ENCODE data around the gene GNG13. TPM values are rescaled to one million over a fixed set of nuclear protein-coding genes. Genes with fewer than 3 reads are reported as not detected.

GNG13 gene
- total RNA-seq, 1 donor from 2014 or later = not detected

DNA sequence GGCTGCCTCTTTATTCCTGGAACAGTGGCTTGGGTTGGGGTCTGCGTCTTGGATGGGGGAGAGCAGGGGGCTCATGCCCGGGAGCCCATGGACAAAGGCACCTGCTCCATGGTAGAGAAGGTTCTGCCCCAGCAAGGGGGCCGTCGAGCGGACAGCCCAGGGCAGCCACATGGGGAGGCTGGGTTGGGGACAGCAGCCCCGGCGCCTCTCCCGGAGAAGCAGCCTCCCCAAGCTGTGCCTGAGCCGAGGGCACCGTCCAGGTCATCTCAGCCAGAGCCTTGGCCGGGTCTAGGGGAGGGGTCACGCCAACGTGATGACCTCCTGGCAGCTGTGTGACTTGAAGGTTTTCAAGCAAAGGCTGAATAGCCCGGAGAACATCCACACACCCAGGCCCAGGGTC, 32.9 kb upstream of the GNG13 start:
- H3K4me3 Mint-ChIP-seq = no peak overlapping the region
- no peak for DNase-seq (ENCODE audit: low spot score)
- no peak overlapping the region for H3K9ac ChIP-seq
- H3K36me3 Mint-ChIP-seq = peaks cover 2% of the 10 kb centered on the region
- no peak overlapping the region for H3K4me3 ChIP-seq
- no peaks in the 10 kb centered on the region for H3K4me1 Mint-ChIP-seq
- peaks cover 2% of the 10 kb centered on the region for H3K27me3 Mint-ChIP-seq (ENCODE audit: insufficient read depth, low read depth)
- no peaks in the 10 kb centered on the region for H3K79me2 ChIP-seq (ENCODE audit: low read depth)
- H3K27ac ChIP-seq = no peak overlapping the region
- no peaks in the 10 kb centered on the region for H3K27me3 ChIP-seq
- H3K9me3 Mint-ChIP-seq = peaks cover 27% of the 10 kb centered on the region
- H3K4me1 ChIP-seq = no peaks in the 10 kb centered on the region
- no peaks in the 10 kb centered on the region for H3F3A ChIP-seq (ENCODE audit: low read depth)
- H3K36me3 ChIP-seq = no peaks in the 10 kb centered on the region
- no peak for TF ChIP-seq EZH2 (IDR thresholded peaks at IDR 0.05)
- TF ChIP-seq, protein P1, sequence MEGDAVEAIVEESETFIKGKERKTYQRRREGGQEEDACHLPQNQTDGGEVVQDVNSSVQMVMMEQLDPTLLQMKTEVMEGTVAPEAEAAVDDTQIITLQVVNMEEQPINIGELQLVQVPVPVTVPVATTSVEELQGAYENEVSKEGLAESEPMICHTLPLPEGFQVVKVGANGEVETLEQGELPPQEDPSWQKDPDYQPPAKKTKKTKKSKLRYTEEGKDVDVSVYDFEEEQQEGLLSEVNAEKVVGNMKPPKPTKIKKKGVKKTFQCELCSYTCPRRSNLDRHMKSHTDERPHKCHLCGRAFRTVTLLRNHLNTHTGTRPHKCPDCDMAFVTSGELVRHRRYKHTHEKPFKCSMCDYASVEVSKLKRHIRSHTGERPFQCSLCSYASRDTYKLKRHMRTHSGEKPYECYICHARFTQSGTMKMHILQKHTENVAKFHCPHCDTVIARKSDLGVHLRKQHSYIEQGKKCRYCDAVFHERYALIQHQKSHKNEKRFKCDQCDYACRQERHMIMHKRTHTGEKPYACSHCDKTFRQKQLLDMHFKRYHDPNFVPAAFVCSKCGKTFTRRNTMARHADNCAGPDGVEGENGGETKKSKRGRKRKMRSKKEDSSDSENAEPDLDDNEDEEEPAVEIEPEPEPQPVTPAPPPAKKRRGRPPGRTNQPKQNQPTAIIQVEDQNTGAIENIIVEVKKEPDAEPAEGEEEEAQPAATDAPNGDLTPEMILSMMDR (IDR thresholded peaks at IDR 0.05) = no peak
- no peak for TF ChIP-seq EZH2phosphoT487 (IDR thresholded peaks at IDR 0.05)
- no peak overlapping the region for H3K4me2 ChIP-seq
- H2AFZ ChIP-seq (replicated peaks) = no peak overlapping the region
- no peaks in the 10 kb centered on the region for H3K9me3 ChIP-seq (ENCODE audit: low read depth)
- no peaks in the 10 kb centered on the region for H4K20me1 ChIP-seq (ENCODE audit: low read depth)
- H3K27ac Mint-ChIP-seq = no peak overlapping the region

DNA sequence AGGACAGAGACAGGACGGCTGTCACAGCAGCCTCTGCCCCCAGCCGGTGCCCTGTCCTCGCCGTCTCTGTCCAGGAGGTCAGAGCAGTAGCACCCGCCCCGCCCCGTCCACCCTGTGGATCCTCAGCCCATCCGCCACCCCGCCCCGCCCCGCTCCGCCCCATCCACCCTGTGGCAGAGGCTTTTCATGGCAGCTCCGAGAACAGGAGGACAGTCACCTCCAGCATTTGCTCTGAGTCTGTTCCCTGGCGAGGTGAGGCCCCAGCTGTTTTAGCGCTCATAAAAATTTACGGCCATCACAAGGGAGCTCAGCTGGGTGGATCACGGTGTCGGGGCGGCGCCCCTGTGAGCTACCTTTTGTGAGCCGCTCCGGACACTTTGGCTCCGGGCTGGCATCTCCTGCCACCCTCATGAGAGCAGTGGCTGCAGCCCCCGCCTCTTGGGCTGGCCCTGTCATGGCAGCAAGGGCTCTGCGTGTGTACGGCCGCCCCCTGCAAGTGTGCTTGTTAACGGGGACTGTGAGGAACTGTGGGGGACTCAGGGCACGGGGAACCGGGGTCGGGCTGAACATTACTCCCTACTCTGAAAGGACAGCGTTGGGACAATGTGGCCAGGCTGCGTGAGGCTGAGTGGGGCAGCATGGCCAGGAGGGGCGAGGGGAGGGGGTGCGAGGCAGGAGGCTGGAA, 32.3 kb upstream of the GNG13 start:
- Histone ChIP-seq H3K9me3 (ENCODE audit: low read depth) (no peaks in the 10 kb centered on the region), H2AFZ (replicated peaks) (no peak overlapping the region), H3K4me1 (no peaks in the 10 kb centered on the region), H3K9ac (no peak overlapping the region), H3K4me3 (no peak overlapping the region), H3K36me3 (no peaks in the 10 kb centered on the region), H3F3A (ENCODE audit: low read depth) (no peaks in the 10 kb centered on the region), H3K4me2 (no peak overlapping the region), H3K79me2 (ENCODE audit: low read depth) (no peaks in the 10 kb centered on the region), H3K27ac (no peak overlapping the region), H3K27me3 (no peaks in the 10 kb centered on the region), H4K20me1 (ENCODE audit: low read depth) (no peaks in the 10 kb centered on the region)
- no peak overlapping the region for H3K4me3 Mint-ChIP-seq
- no peak for DNase-seq (ENCODE audit: low spot score)
- peak overlapping the region; percentile 69 for H3K27ac Mint-ChIP-seq
- H3K9me3 Mint-ChIP-seq = peaks cover 25% of the 10 kb centered on the region
- peaks cover 2% of the 10 kb centered on the region for H3K36me3 Mint-ChIP-seq
- no peaks in the 10 kb centered on the region for H3K4me1 Mint-ChIP-seq
- TF ChIP-seq EZH2phosphoT487 (IDR thresholded peaks at IDR 0.05) (no peak), EZH2 (IDR thresholded peaks at IDR 0.05) (no peak)
- TF ChIP-seq, protein P1 (IDR thresholded peaks at IDR 0.05) = no peak
- H3K27me3 Mint-ChIP-seq (ENCODE audit: insufficient read depth, low read depth) = peaks cover 2% of the 10 kb centered on the region

DNA sequence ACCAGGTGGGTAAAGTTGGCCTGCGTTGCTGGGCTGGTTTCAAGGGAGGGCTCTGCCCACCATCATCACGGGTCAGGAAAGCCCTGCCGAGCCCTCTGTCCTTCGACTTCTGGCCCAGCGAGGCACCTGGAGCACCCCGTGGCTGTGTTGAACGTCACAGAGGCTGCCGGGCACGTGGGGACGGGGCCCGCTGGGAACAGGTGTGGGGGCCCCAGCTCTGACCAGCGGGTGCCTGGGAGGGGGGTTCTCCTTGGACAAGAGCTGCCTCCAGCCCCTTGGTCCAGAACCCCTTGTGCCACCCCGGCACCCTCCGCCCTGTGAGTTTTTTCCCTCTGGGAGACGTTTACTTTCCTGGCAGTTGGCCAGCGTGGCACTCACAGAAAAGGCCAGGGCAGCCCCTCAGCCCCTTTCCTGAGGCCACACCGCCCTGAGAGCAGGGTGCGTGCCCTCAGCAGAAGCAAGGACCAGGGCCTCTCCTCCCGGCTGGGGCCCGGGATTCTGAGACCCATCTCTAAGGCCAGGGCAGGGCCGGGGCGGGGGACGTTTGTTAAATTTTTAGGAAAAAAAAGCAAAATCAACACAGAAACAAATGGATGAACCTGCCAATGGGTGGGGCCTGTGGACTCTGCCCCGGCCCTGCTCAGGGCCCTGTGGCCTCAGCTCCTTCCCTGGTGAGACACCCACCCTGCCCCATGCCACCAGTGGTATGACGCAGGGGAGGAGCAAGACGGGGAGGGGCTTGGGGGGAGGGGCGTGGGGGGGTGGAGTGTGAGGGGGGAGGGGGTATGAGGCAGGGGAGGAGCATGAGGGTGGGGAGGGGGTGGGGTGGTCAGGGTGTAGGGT, 31.3 kb upstream of the GNG13 start:
- Histone ChIP-seq H3F3A (ENCODE audit: low read depth) (no peaks in the 10 kb centered on the region), H3K27me3 (no peaks in the 10 kb centered on the region), H3K79me2 (ENCODE audit: low read depth) (no peaks in the 10 kb centered on the region), H3K4me2 (no peak overlapping the region), H3K27ac (no peak overlapping the region), H2AFZ (replicated peaks) (no peak overlapping the region), H3K4me3 (no peak overlapping the region), H3K4me1 (no peaks in the 10 kb centered on the region), H3K9ac (no peak overlapping the region), H4K20me1 (ENCODE audit: low read depth) (no peaks in the 10 kb centered on the region), H3K9me3 (ENCODE audit: low read depth) (no peaks in the 10 kb centered on the region), H3K36me3 (no peaks in the 10 kb centered on the region)
- peaks cover 2% of the 10 kb centered on the region for H3K36me3 Mint-ChIP-seq
- peaks cover 2% of the 10 kb centered on the region for H3K27me3 Mint-ChIP-seq (ENCODE audit: insufficient read depth, low read depth)
- H3K4me1 Mint-ChIP-seq = no peaks in the 10 kb centered on the region
- no peak overlapping the region for H3K4me3 Mint-ChIP-seq
- no peak for TF ChIP-seq EZH2phosphoT487 (IDR thresholded peaks at IDR 0.05)
- TF ChIP-seq, protein P1 (IDR thresholded peaks at IDR 0.05) = no peak
- no peak for TF ChIP-seq EZH2 (IDR thresholded peaks at IDR 0.05)
- H3K27ac Mint-ChIP-seq = no peak overlapping the region
- H3K9me3 Mint-ChIP-seq = peaks cover 21% of the 10 kb centered on the region
- no peak for DNase-seq (ENCODE audit: low spot score)
